ENCODE measurements around the gene PLCB1. TPM values are rescaled to one million over a fixed set of nuclear protein-coding genes. Genes with fewer than 3 reads are reported as not detected.

PLCB1 gene
- total RNA-seq, 1 donor = 13.4 TPM

DNA sequence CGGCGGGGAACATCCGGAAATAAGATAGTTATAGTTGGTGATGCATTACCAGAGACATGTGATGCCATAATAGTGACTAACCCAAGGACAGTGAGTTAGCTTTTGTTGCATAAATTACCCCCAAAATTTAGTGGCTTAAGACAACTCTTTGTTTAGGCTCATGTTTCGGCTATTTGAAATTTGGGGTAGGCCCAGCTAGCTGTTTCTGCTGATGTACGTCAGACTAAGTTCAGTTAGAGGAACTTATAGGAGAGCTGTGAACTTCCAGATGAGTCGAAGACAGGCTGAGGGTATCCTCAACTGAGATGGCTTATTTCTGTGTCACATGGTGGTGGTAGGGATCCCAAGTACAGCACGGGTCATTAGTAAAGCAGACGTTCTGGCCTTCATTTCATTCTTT is 366.5 kb downstream of the PLCB1 start:
- no peaks in the 10 kb centered on the region for H3K79me2 ChIP-seq (ENCODE audit: insufficient read depth, low read length)
- no peak overlapping the region for H3K4me3 ChIP-seq (ENCODE audit: insufficient read depth, low read length)
- no peaks in the 10 kb centered on the region for H4K20me1 ChIP-seq (ENCODE audit: insufficient read depth, low read length)
- no peak for DNase-seq (ENCODE audit: insufficient read length, low spot score, missing footprints)
- H3K27ac ChIP-seq (ENCODE audit: low read depth, low read length) = no peak overlapping the region
- no peak overlapping the region for H2AFZ ChIP-seq (ENCODE audit: low read length)
- H3K36me3 ChIP-seq (ENCODE audit: insufficient read depth, low read length) = no peaks in the 10 kb centered on the region
- no peaks in the 10 kb centered on the region for H3K4me1 ChIP-seq (ENCODE audit: insufficient read depth, low read length)
- H3K9me3 ChIP-seq (ENCODE audit: low read depth, low read length) = no peaks in the 10 kb centered on the region
- H3K4me2 ChIP-seq (ENCODE audit: insufficient read depth, low read length) = no peak overlapping the region
- H3K27me3 ChIP-seq (ENCODE audit: insufficient read depth, low read length) = no peaks in the 10 kb centered on the region
- no peak for TF ChIP-seq CTCF (IDR thresholded peaks at IDR 0.05; ENCODE audit: extremely low read depth, low read depth, low read length)

DNA sequence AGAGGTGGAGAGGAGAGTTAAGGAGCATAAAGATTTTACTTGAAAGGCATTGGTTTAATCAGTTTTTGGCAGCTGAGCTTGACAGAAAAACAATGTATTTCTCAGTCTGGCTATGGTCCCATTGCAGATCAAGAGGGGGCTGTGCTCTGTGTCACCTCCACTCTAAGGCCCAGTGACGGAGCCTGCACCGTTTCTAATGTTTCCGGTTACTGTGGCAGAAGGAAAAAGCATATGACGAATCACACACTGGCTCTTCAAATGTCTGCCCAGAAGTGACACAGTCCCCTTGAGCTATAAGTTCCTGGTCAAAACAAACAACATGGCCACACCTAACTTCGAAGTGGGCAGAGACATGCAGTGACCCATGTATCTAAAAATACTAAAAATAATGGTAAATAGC is 372.0 kb downstream of the PLCB1 start:
- H3K4me3 ChIP-seq (ENCODE audit: insufficient read depth, low read length) = no peak overlapping the region
- no peak for TF ChIP-seq CTCF (IDR thresholded peaks at IDR 0.05; ENCODE audit: extremely low read depth, low read depth, low read length)
- H3K9me3 ChIP-seq (ENCODE audit: low read depth, low read length) = no peaks in the 10 kb centered on the region
- no peaks in the 10 kb centered on the region for H3K36me3 ChIP-seq (ENCODE audit: insufficient read depth, low read length)
- H3K79me2 ChIP-seq (ENCODE audit: insufficient read depth, low read length) = no peaks in the 10 kb centered on the region
- H3K27ac ChIP-seq (ENCODE audit: low read depth, low read length) = no peak overlapping the region
- H3K4me1 ChIP-seq (ENCODE audit: insufficient read depth, low read length) = no peaks in the 10 kb centered on the region
- H3K27me3 ChIP-seq (ENCODE audit: insufficient read depth, low read length) = no peaks in the 10 kb centered on the region
- no peak for DNase-seq (ENCODE audit: insufficient read length, low spot score, missing footprints)
- no peaks in the 10 kb centered on the region for H4K20me1 ChIP-seq (ENCODE audit: insufficient read depth, low read length)
- H3K4me2 ChIP-seq (ENCODE audit: insufficient read depth, low read length) = no peak overlapping the region
- no peak overlapping the region for H2AFZ ChIP-seq (ENCODE audit: low read length)

- H2AFZ ChIP-seq (ENCODE audit: low read length) = no peak overlapping the region
- H3K4me2 ChIP-seq (ENCODE audit: insufficient read depth, low read length) = no peak overlapping the region
- no peaks in the 10 kb centered on the region for H3K27me3 ChIP-seq (ENCODE audit: insufficient read depth, low read length)
- H3K27ac ChIP-seq (ENCODE audit: low read depth, low read length) = no peak overlapping the region
- no peak for TF ChIP-seq CTCF (IDR thresholded peaks at IDR 0.05; ENCODE audit: extremely low read depth, low read depth, low read length)
- H3K4me1 ChIP-seq (ENCODE audit: insufficient read depth, low read length) = no peaks in the 10 kb centered on the region
- no peaks in the 10 kb centered on the region for H3K79me2 ChIP-seq (ENCODE audit: insufficient read depth, low read length)
- H3K9me3 ChIP-seq (ENCODE audit: low read depth, low read length) = no peaks in the 10 kb centered on the region
- H3K4me3 ChIP-seq (ENCODE audit: insufficient read depth, low read length) = no peak overlapping the region
- H3K36me3 ChIP-seq (ENCODE audit: insufficient read depth, low read length) = no peaks in the 10 kb centered on the region
- no peaks in the 10 kb centered on the region for H4K20me1 ChIP-seq (ENCODE audit: insufficient read depth, low read length)
- DNase-seq (ENCODE audit: insufficient read length, low spot score, missing footprints) = no peak
Measured at GRCh38 chr20:8505476-8506200, 373.6 kb downstream of the PLCB1 start.

- TF ChIP-seq CTCF (IDR thresholded peaks at IDR 0.05; ENCODE audit: extremely low read depth, low read depth, low read length) = no peak
- Histone ChIP-seq H3K27me3 (ENCODE audit: insufficient read depth, low read length) (no peaks in the 10 kb centered on the region), H3K4me1 (ENCODE audit: insufficient read depth, low read length) (no peaks in the 10 kb centered on the region), H4K20me1 (ENCODE audit: insufficient read depth, low read length) (no peaks in the 10 kb centered on the region), H3K9me3 (ENCODE audit: low read depth, low read length) (no peaks in the 10 kb centered on the region), H3K4me2 (ENCODE audit: insufficient read depth, low read length) (no peak overlapping the region), H3K4me3 (ENCODE audit: insufficient read depth, low read length) (no peak overlapping the region), H2AFZ (ENCODE audit: low read length) (no peak overlapping the region), H3K79me2 (ENCODE audit: insufficient read depth, low read length) (no peaks in the 10 kb centered on the region), H3K36me3 (ENCODE audit: insufficient read depth, low read length) (no peaks in the 10 kb centered on the region), H3K27ac (ENCODE audit: low read depth, low read length) (no peak overlapping the region)
- no peak for DNase-seq (ENCODE audit: insufficient read length, low spot score, missing footprints)
Measured at GRCh38 chr20:8507231-8507630, 375.2 kb downstream of the PLCB1 start.
